T-helper 17 cell (primary cell): ENCODE results near the gene TMEM150C. TPM values are rescaled to one million over a fixed set of nuclear protein-coding genes. Genes with fewer than 3 reads are reported as not detected.
"Not testable (repeated sequence)": the region's sequence is repeated elsewhere in the genome, so short reads cannot be mapped to it uniquely, and the experiment has no call there.

Source experiments
- ATAC-seq: fragments of 150-1000 bp; cut with Tn5 transposase; 2 replicates; pipeline ENCODE4 v1.10.0; 2021; ENCODE audit warnings: mild to moderate bottlenecking, moderate library complexity
- DNase-seq, 3 donors: peaks; one replicate each; pipeline versions ENCODE4 v3.0.0 to v3.0.0-alpha.2; 2020 to 2021
- H3K9me3 ChIP-seq: one replicate; pipeline ENCODE4 v1.7.0; 2013; ENCODE audit warnings: low read length, mild to moderate bottlenecking; ENCODE audit not compliant: control insufficient read depth, poor library complexity, severe bottlenecking
- H3K27ac Mint-ChIP-seq: one replicate; pipeline ENCODE4 v1.8.0; 2022; ENCODE audit warnings: mild to moderate bottlenecking, moderate library complexity, mixed read lengths
- H3K27me3 Mint-ChIP-seq: one replicate; pipeline ENCODE4 v1.8.0; 2022; ENCODE audit warnings: mixed read lengths
- H3K36me3 Mint-ChIP-seq: one replicate; pipeline ENCODE4 v1.8.0; 2022; ENCODE audit warnings: low read depth, mixed read lengths
- H3K4me1 Mint-ChIP-seq: one replicate; pipeline ENCODE4 v1.8.0; 2022; ENCODE audit warnings: mild to moderate bottlenecking, mixed read lengths
- H3K4me3 Mint-ChIP-seq: one replicate; pipeline ENCODE4 v1.8.0; 2022; ENCODE audit warnings: mild to moderate bottlenecking, moderate library complexity, mixed read lengths
- total RNA-seq, 4 donors: library from RNA in 2 of 4; stranded (reverse) in 2 of 4; gene quantifications; one replicate each; pipeline ENCODE4 v1.2.3 and lab custom pipeline; 2022 to 2026

Gene TMEM150C
- total RNA-seq, 2 donors from 2014 or later, result 0.15 to 0.37 TPM

GRCh38 chr4:82473080-82473479 is 88.7 kb downstream of the TMEM150C start:
- H3K4me1 Mint-ChIP-seq, H3K36me3 Mint-ChIP-seq, H3K4me3 Mint-ChIP-seq, ATAC-seq, DNase-seq, H3K27me3 Mint-ChIP-seq, H3K9me3 ChIP-seq, H3K27ac Mint-ChIP-seq: not testable (repeated sequence)

- no peak overlapping the region for H3K27ac Mint-ChIP-seq
- DNase-seq (no peak), ATAC-seq (no peak)
Observed at GRCh38 chr4:82469791-82470345, 91.9 kb downstream of the TMEM150C start.

GRCh38 chr4:82467471-82467870 is 94.3 kb downstream of the TMEM150C start:
- H3K27ac Mint-ChIP-seq, result no peak overlapping the region
- H3K36me3 Mint-ChIP-seq, result peaks cover 12% of the 10 kb centered on the region
- H3K4me3 Mint-ChIP-seq, result no peak overlapping the region
- no peaks in the 10 kb centered on the region for H3K9me3 ChIP-seq
- DNase-seq, result no peak
- H3K4me1 Mint-ChIP-seq, result peaks cover 14% of the 10 kb centered on the region
- no peak for ATAC-seq
- H3K27me3 Mint-ChIP-seq, result no peaks in the 10 kb centered on the region

More at GRCh38 chr4:82469791-82470345, 91.9 kb downstream of the TMEM150C start:
- no peak overlapping the region for H3K4me3 Mint-ChIP-seq
- H3K9me3 ChIP-seq, result no peaks in the 10 kb centered on the region
- no peaks in the 10 kb centered on the region for H3K27me3 Mint-ChIP-seq
- H3K36me3 Mint-ChIP-seq, result peaks cover 6% of the 10 kb centered on the region
- H3K4me1 Mint-ChIP-seq, result peaks cover 5% of the 10 kb centered on the region

GRCh38 chr4:82463221-82463620 is 98.6 kb downstream of the TMEM150C start:
- no peak overlapping the region for H3K27ac Mint-ChIP-seq
- no peak overlapping the region for H3K4me3 Mint-ChIP-seq
- no peaks in the 10 kb centered on the region for H3K27me3 Mint-ChIP-seq
- ATAC-seq (no peak), DNase-seq (no peak)
- no peaks in the 10 kb centered on the region for H3K9me3 ChIP-seq
- H3K36me3 Mint-ChIP-seq, result peaks cover 12% of the 10 kb centered on the region
- peaks cover 19% of the 10 kb centered on the region for H3K4me1 Mint-ChIP-seq

GRCh38 chr4:82462415-82462831 is 99.4 kb downstream of the TMEM150C start:
- Mint-ChIP-seq H3K27me3 (no peaks in the 10 kb centered on the region), H3K4me1 (peaks cover 19% of the 10 kb centered on the region), H3K4me3 (no peak overlapping the region), H3K36me3 (peaks cover 12% of the 10 kb centered on the region), H3K27ac (no peak overlapping the region)
- peak; percentile 95 for ATAC-seq
- H3K9me3 ChIP-seq, result no peaks in the 10 kb centered on the region
- peak; percentile 59 to 80 (median 69) for DNase-seq

- H3K4me1 Mint-ChIP-seq, result peaks cover 19% of the 10 kb centered on the region
- DNase-seq, result no peak
- peaks cover 12% of the 10 kb centered on the region for H3K36me3 Mint-ChIP-seq
- H3K4me3 Mint-ChIP-seq, result no peak overlapping the region
- H3K9me3 ChIP-seq, result no peaks in the 10 kb centered on the region
- H3K27ac Mint-ChIP-seq, result peak overlapping the region; percentile 77
- H3K27me3 Mint-ChIP-seq, result no peaks in the 10 kb centered on the region
- no peak for ATAC-seq
Observed at GRCh38 chr4:82461710-82462109, 100.1 kb downstream of the TMEM150C start.

- Mint-ChIP-seq H3K36me3 (peaks cover 6% of the 10 kb centered on the region), H3K4me3 (no peak overlapping the region)
Observed at GRCh38 chr4:82458729-82459128, 103.1 kb downstream of the TMEM150C start.

GRCh38 chr4:82457266-82457665 is 104.5 kb downstream of the TMEM150C start:
- ATAC-seq, result no peak
- H3K9me3 ChIP-seq, result no peaks in the 10 kb centered on the region
- no peak overlapping the region for H3K4me3 Mint-ChIP-seq
- H3K27me3 Mint-ChIP-seq, result no peaks in the 10 kb centered on the region
- H3K4me1 Mint-ChIP-seq, result peaks cover 7% of the 10 kb centered on the region
- H3K36me3 Mint-ChIP-seq, result peaks cover 3% of the 10 kb centered on the region
- H3K27ac Mint-ChIP-seq, result peak overlapping the region; percentile 29
- no peak for DNase-seq

More at GRCh38 chr4:82458729-82459128, 103.1 kb downstream of the TMEM150C start:
- H3K4me1 Mint-ChIP-seq, result peaks cover 12% of the 10 kb centered on the region
- no peak for ATAC-seq
- H3K27me3 Mint-ChIP-seq, result no peaks in the 10 kb centered on the region
- peak overlapping the region; percentile 45 for H3K27ac Mint-ChIP-seq
- H3K9me3 ChIP-seq, result no peaks in the 10 kb centered on the region
- no peak for DNase-seq

GRCh38 chr4:82452026-82452425 is 109.8 kb downstream of the TMEM150C start:
- no peak for DNase-seq
- no peak overlapping the region for H3K4me3 Mint-ChIP-seq
- no peaks in the 10 kb centered on the region for H3K9me3 ChIP-seq
- H3K36me3 Mint-ChIP-seq, result peaks cover 4% of the 10 kb centered on the region
- H3K27me3 Mint-ChIP-seq, result no peaks in the 10 kb centered on the region
- no peak overlapping the region for H3K27ac Mint-ChIP-seq
- H3K4me1 Mint-ChIP-seq, result peaks cover 9% of the 10 kb centered on the region
- ATAC-seq, result no peak

- no peaks in the 10 kb centered on the region for H3K27me3 Mint-ChIP-seq
Observed at GRCh38 chr4:82450966-82451755, 110.6 kb downstream of the TMEM150C start.

GRCh38 chr4:82447886-82448285 is 113.9 kb downstream of the TMEM150C start:
- peaks cover 4% of the 10 kb centered on the region for H3K36me3 Mint-ChIP-seq
- H3K4me1 Mint-ChIP-seq, result peaks cover 11% of the 10 kb centered on the region
- no peaks in the 10 kb centered on the region for H3K9me3 ChIP-seq
- DNase-seq (no peak), ATAC-seq (no peak)
- H3K27me3 Mint-ChIP-seq, result no peaks in the 10 kb centered on the region
- peak overlapping the region; percentile 78 for H3K27ac Mint-ChIP-seq
- no peak overlapping the region for H3K4me3 Mint-ChIP-seq

More at GRCh38 chr4:82450966-82451755, 110.6 kb downstream of the TMEM150C start:
- Mint-ChIP-seq H3K4me3 (no peak overlapping the region), H3K27ac (peak overlapping the region; percentile 32), H3K36me3 (peaks cover 4% of the 10 kb centered on the region), H3K4me1 (peaks cover 9% of the 10 kb centered on the region)
- DNase-seq (no peak), ATAC-seq (no peak)
- no peaks in the 10 kb centered on the region for H3K9me3 ChIP-seq

GRCh38 chr4:82439088-82439487 is 122.7 kb downstream of the TMEM150C start:
- no peaks in the 10 kb centered on the region for H3K9me3 ChIP-seq
- Mint-ChIP-seq H3K27ac (peak overlapping the region; percentile 5), H3K4me1 (peaks cover 31% of the 10 kb centered on the region), H3K36me3 (peaks cover 5% of the 10 kb centered on the region), H3K27me3 (no peaks in the 10 kb centered on the region), H3K4me3 (no peak overlapping the region)
- DNase-seq (no peak), ATAC-seq (no peak)

- Mint-ChIP-seq H3K27me3 (no peaks in the 10 kb centered on the region), H3K4me1 (peaks cover 36% of the 10 kb centered on the region), H3K36me3 (peaks cover 5% of the 10 kb centered on the region), H3K27ac (no peak overlapping the region), H3K4me3 (no peak overlapping the region)
- ATAC-seq (no peak), DNase-seq (no peak)
- no peaks in the 10 kb centered on the region for H3K9me3 ChIP-seq
Observed at GRCh38 chr4:82437285-82438005, 124.3 kb downstream of the TMEM150C start.
